ENCODE results near the gene ANKRD1. TPM values are rescaled to one million over a fixed set of nuclear protein-coding genes. Genes with fewer than 3 reads are reported as not detected.

ANKRD1 gene
- total RNA-seq, 4 donors from 2014 or later: not detected

GRCh38 chr10:90939116-90939515 is 18.2 kb upstream of the ANKRD1 start:
- no peaks in the 10 kb centered on the region for H3K9me3 ChIP-seq
- no peak overlapping the region for H3K4me3 ChIP-seq
- TF ChIP-seq POLR2A (IDR thresholded peaks at IDR 0.05) (no peak), CTCF (IDR thresholded peaks at IDR 0.05) (no peak)
- no peaks in the 10 kb centered on the region for H3K27me3 ChIP-seq
- no peaks in the 10 kb centered on the region for H3K4me1 ChIP-seq
- DNase-seq: no peak
- no peak overlapping the region for H3K27ac ChIP-seq
- H3K36me3 ChIP-seq: no peaks in the 10 kb centered on the region

- H3K27me3 ChIP-seq: no peaks in the 10 kb centered on the region
- H3K9me3 ChIP-seq: no peaks in the 10 kb centered on the region
These were observed 16.9 kb upstream of the ANKRD1 start for GRCh38 chr10:90937645-90938258.

GRCh38 chr10:90936276-90936659 is 15.4 kb upstream of the ANKRD1 start:
- Histone ChIP-seq H3K27me3 (no peaks in the 10 kb centered on the region), H3K9me3 (no peaks in the 10 kb centered on the region), H3K36me3 (no peaks in the 10 kb centered on the region), H3K4me3 (no peak overlapping the region), H3K27ac (no peak overlapping the region), H3K4me1 (no peaks in the 10 kb centered on the region)
- no peak for DNase-seq
- no peak for TF ChIP-seq POLR2A (IDR thresholded peaks at IDR 0.05)
- TF ChIP-seq CTCF (IDR thresholded peaks at IDR 0.05): no peak

More at GRCh38 chr10:90937645-90938258, 16.9 kb upstream of the ANKRD1 start:
- Histone ChIP-seq H3K27ac (no peak overlapping the region), H3K36me3 (no peaks in the 10 kb centered on the region), H3K4me1 (no peaks in the 10 kb centered on the region), H3K4me3 (no peak overlapping the region)
- no peak for DNase-seq
- TF ChIP-seq POLR2A (IDR thresholded peaks at IDR 0.05) (no peak), CTCF (IDR thresholded peaks at IDR 0.05) (no peak)

- no peaks in the 10 kb centered on the region for H3K27me3 ChIP-seq
- H3K27ac ChIP-seq: no peak overlapping the region
- H3K4me1 ChIP-seq: no peaks in the 10 kb centered on the region
- TF ChIP-seq CTCF (IDR thresholded peaks at IDR 0.05): no peak
- TF ChIP-seq POLR2A (IDR thresholded peaks at IDR 0.05): no peak
- DNase-seq: no peak
- H3K36me3 ChIP-seq: no peaks in the 10 kb centered on the region
- H3K9me3 ChIP-seq: no peaks in the 10 kb centered on the region
- H3K4me3 ChIP-seq: no peak overlapping the region
These were observed 14.8 kb upstream of the ANKRD1 start for GRCh38 chr10:90935581-90936275.

GRCh38 chr10:90930971-90931871 is 10.3 kb upstream of the ANKRD1 start:
- H3K36me3 ChIP-seq: no peaks in the 10 kb centered on the region
- H3K27me3 ChIP-seq: no peaks in the 10 kb centered on the region
- no peak overlapping the region for H3K4me3 ChIP-seq
- H3K27ac ChIP-seq: peak overlapping the region in 2 of 4 donors; percentile 22 to 25
- TF ChIP-seq CTCF (IDR thresholded peaks at IDR 0.05): no peak
- no peak for TF ChIP-seq POLR2A (IDR thresholded peaks at IDR 0.05)
- H3K4me1 ChIP-seq: no peaks in the 10 kb centered on the region
- no peaks in the 10 kb centered on the region for H3K9me3 ChIP-seq
- no peak for DNase-seq

Measured in Peyer's patch (tissue), 4 donors.